Measurements from ENCODE around the gene PDZRN4. TPM values are rescaled to one million over a fixed set of nuclear protein-coding genes. Genes with fewer than 3 reads are reported as not detected.

Gene PDZRN4
- polyA plus RNA-seq, 1 donor from 2014 or later = 46.7 TPM

- Histone ChIP-seq H3K27me3 (ENCODE audit: insufficient read depth, low read depth, low read length) (no peaks in the 10 kb centered on the region), H3K9me3 (ENCODE audit: low read length) (no peaks in the 10 kb centered on the region), H3K4me2 (ENCODE audit: low read length) (no peak overlapping the region), H3K9me2 (ENCODE audit: insufficient read depth, low read length) (no peaks in the 10 kb centered on the region), H2AFZ (ENCODE audit: low read depth, low read length) (no peak overlapping the region), H3K36me3 (ENCODE audit: insufficient read depth, low read length) (no peaks in the 10 kb centered on the region), H3K4me3 (ENCODE audit: low read length) (no peak overlapping the region), H4K20me1 (ENCODE audit: insufficient read depth) (no peaks in the 10 kb centered on the region), H3F3A (ENCODE audit: insufficient read depth, low read length, poor library complexity, severe bottlenecking) (no peaks in the 10 kb centered on the region), H3K9ac (ENCODE audit: low read length) (no peak overlapping the region), H3K79me2 (replicated peaks; ENCODE audit: insufficient read depth, low read length) (no peaks in the 10 kb centered on the region), H3K27ac (ENCODE audit: low read length) (no peak overlapping the region)
- TF ChIP-seq MXI1 (conservative IDR thresholded peaks at IDR 0.05; ENCODE audit: poor library complexity, severe bottlenecking) (no peak), RAD21 (conservative IDR thresholded peaks at IDR 0.05) (no peak), SMC3 (conservative IDR thresholded peaks at IDR 0.05; ENCODE audit: poor library complexity) (no peak), REST (IDR thresholded peaks at IDR 0.05; ENCODE audit: borderline replicate concordance) (no peak), CTCF (IDR thresholded peaks at IDR 0.05; ENCODE audit: poor library complexity, severe bottlenecking) (no peak), EP300 (conservative IDR thresholded peaks at IDR 0.05; ENCODE audit: poor library complexity, severe bottlenecking) (no peak), EZH2 (IDR thresholded peaks at IDR 0.05; ENCODE audit: borderline replicate concordance, insufficient read depth, low read length, poor library complexity, severe bottlenecking) (no peak), POLR2AphosphoS5 (IDR thresholded peaks at IDR 0.05) (no peak), TAF1 (IDR thresholded peaks at IDR 0.05; ENCODE audit: low read depth) (no peak)
Observed at GRCh38 chr12:41224066-41224465, 35.9 kb downstream of the PDZRN4 start.

GRCh38 chr12:41225179-41225578 is 37.1 kb downstream of the PDZRN4 start:
- no peak overlapping the region for H3K27ac ChIP-seq (ENCODE audit: low read length)
- no peak overlapping the region for H2AFZ ChIP-seq (ENCODE audit: low read depth, low read length)
- no peak for TF ChIP-seq RAD21 (conservative IDR thresholded peaks at IDR 0.05)
- no peak for TF ChIP-seq CTCF (IDR thresholded peaks at IDR 0.05; ENCODE audit: poor library complexity, severe bottlenecking)
- TF ChIP-seq EZH2 (IDR thresholded peaks at IDR 0.05; ENCODE audit: borderline replicate concordance, insufficient read depth, low read length, poor library complexity, severe bottlenecking) = no peak
- no peak for TF ChIP-seq SMC3 (conservative IDR thresholded peaks at IDR 0.05; ENCODE audit: poor library complexity)
- no peak for TF ChIP-seq MXI1 (conservative IDR thresholded peaks at IDR 0.05; ENCODE audit: poor library complexity, severe bottlenecking)
- TF ChIP-seq TAF1 (IDR thresholded peaks at IDR 0.05; ENCODE audit: low read depth) = no peak
- TF ChIP-seq EP300 (conservative IDR thresholded peaks at IDR 0.05; ENCODE audit: poor library complexity, severe bottlenecking) = no peak
- no peak for TF ChIP-seq POLR2AphosphoS5 (IDR thresholded peaks at IDR 0.05)
- TF ChIP-seq REST (IDR thresholded peaks at IDR 0.05; ENCODE audit: borderline replicate concordance) = no peak
- H3F3A ChIP-seq (ENCODE audit: insufficient read depth, low read length, poor library complexity, severe bottlenecking) = no peaks in the 10 kb centered on the region
- no peak overlapping the region for H3K9ac ChIP-seq (ENCODE audit: low read length)
- no peaks in the 10 kb centered on the region for H3K36me3 ChIP-seq (ENCODE audit: insufficient read depth, low read length)
- no peak overlapping the region for H3K4me2 ChIP-seq (ENCODE audit: low read length)
- no peaks in the 10 kb centered on the region for H4K20me1 ChIP-seq (ENCODE audit: insufficient read depth)
- H3K27me3 ChIP-seq (ENCODE audit: insufficient read depth, low read depth, low read length) = no peaks in the 10 kb centered on the region
- no peaks in the 10 kb centered on the region for H3K9me2 ChIP-seq (ENCODE audit: insufficient read depth, low read length)
- H3K4me3 ChIP-seq (ENCODE audit: low read length) = no peak overlapping the region
- H3K9me3 ChIP-seq (ENCODE audit: low read length) = no peaks in the 10 kb centered on the region
- no peaks in the 10 kb centered on the region for H3K79me2 ChIP-seq (replicated peaks; ENCODE audit: insufficient read depth, low read length)
